ENCODE data around the gene UBL3. TPM values are rescaled to one million over a fixed set of nuclear protein-coding genes. Genes with fewer than 3 reads are reported as not detected.

Gene UBL3
- polyA plus RNA-seq, 1 donor (not counting 4 experiments of a cell fraction or from before 2014, with no cell fraction given): 10.5 TPM

DNA sequence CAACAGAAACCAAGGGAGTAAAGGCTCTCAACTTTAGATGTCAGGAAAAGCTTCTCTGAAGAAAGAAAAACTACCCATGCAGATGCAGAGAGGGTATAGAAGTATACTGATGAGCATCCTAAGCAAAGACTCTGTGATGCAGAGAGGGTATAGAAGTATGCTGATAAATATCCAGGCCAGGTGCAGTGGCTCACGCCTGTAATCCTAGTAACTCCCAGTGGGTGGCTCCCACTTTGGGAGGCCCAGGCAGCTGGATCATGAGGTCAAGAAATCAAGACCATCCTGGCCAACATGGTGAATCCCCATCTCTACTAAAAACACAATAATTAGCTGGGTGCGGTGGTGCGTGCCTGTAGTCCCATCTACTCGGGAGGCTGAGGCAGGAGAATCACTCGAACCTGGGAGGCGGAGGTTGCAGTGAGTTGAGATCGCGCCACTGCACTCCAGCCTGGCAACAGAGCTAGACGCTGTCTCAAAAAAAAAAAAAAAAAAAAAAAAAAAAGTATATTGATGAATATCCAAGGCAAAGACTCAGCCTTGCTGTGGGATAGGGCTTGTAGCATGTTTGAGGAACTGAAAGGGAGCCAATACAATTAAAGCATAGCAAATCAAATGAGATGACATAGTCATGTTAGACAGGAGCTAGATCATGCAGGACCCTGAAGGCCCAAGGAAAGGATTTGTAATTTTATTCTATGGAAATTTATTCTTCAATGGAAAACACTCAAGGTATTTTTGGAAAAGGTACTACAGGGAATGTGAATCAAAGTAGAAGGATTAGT is 14.9 kb downstream of the UBL3 start:
- Histone ChIP-seq H4K20me1 (ENCODE audit: control insufficient read depth, extremely low read depth, insufficient read depth, low read length) (no peaks in the 10 kb centered on the region), H3K27me3 (ENCODE audit: control insufficient read depth, extremely low read depth, insufficient read depth, low read length) (no peaks in the 10 kb centered on the region), H3K4me1 (ENCODE audit: control insufficient read depth, extremely low read depth, insufficient read depth, low read length) (no peaks in the 10 kb centered on the region), H3K27ac (ENCODE audit: control insufficient read depth, insufficient read depth, low read length) (no peak overlapping the region), H3K4me2 (ENCODE audit: control insufficient read depth, extremely low read depth, insufficient read depth, low read depth, low read length) (no peak overlapping the region), H3K9me3 (ENCODE audit: control insufficient read depth, low read depth, low read length) (no peaks in the 10 kb centered on the region), H3K9me1 (ENCODE audit: control insufficient read depth, extremely low read depth, insufficient read depth, low read length) (no peaks in the 10 kb centered on the region), H3K4me3 (ENCODE audit: control insufficient read depth in 2 of 3, extremely low read depth in 1 of 3, insufficient read depth in 2 of 3, low read depth in 1 of 3, low read length in 3 of 3) (no peak overlapping the region), H3K9ac (ENCODE audit: control insufficient read depth, extremely low read depth, insufficient read depth, low read length) (no peak overlapping the region), H2AFZ (ENCODE audit: control insufficient read depth, low read length) (no peak overlapping the region), H3K36me3 (ENCODE audit: control insufficient read depth in 2 of 2, extremely low read depth in 1 of 2, insufficient read depth in 2 of 2, low read length in 2 of 2) (no peaks in the 10 kb centered on the region), H3K79me2 (ENCODE audit: control insufficient read depth, insufficient read depth, low read length) (peaks cover 26% of the 10 kb centered on the region)
- FAIRE-seq (no peak), DNase-seq (ENCODE audit: low read depth, low spot score) (no peak)
- dilution Hi-C loops (cut with MboI; ENCODE audit: extremely low pct_ligation_motif_present, low sequenced_read_pairs): no loop called here
- TF ChIP-seq CTCF (optimal IDR thresholded peaks at IDR 0.05 in 1 of 3, IDR thresholded peaks at IDR 0.05 in 1 of 3, conservative IDR thresholded peaks at IDR 0.05 in 1 of 3; ENCODE audit: extremely low read depth in 1 of 3, insufficient read depth in 2 of 3, low read length in 3 of 3): no peak
- TF ChIP-seq EZH2 (IDR thresholded peaks at IDR 0.05; ENCODE audit: low read length): no peak

DNA sequence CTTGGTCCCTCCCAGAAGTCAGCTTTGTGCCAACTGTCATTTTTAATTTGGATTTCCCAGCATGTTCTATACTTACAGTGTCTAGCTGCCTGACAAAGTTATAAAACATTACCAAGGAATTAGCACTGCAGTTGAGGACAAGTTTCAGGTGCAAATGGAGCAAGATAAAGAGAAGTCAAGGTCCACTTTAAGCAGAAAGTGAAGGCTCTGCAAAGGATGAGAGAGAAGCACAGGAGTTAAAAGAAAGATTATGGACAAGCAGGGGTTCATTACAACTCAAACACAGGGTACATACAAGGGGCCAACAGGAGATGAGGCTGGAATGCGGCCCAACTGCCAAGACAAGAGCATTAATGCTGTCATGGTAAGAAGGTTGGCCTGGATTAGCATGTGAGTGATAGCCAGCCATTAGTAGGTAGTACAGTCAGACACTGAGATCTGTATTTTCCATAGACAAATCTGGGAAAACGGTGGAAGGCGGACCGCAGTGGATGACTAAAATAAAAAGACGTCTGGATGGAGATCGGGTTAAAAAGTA is 17.6 kb downstream of the UBL3 start:
- no peaks in the 10 kb centered on the region for H4K20me1 ChIP-seq (ENCODE audit: control insufficient read depth, extremely low read depth, insufficient read depth, low read length)
- no peaks in the 10 kb centered on the region for H3K36me3 ChIP-seq (ENCODE audit: control insufficient read depth in 2 of 2, extremely low read depth in 1 of 2, insufficient read depth in 2 of 2, low read length in 2 of 2)
- H3K9ac ChIP-seq (ENCODE audit: control insufficient read depth, extremely low read depth, insufficient read depth, low read length): no peak overlapping the region
- TF ChIP-seq EZH2 (IDR thresholded peaks at IDR 0.05; ENCODE audit: low read length) (no peak), CTCF (optimal IDR thresholded peaks at IDR 0.05 in 1 of 3, IDR thresholded peaks at IDR 0.05 in 1 of 3, conservative IDR thresholded peaks at IDR 0.05 in 1 of 3; ENCODE audit: extremely low read depth in 1 of 3, insufficient read depth in 2 of 3, low read length in 3 of 3) (no peak)
- H2AFZ ChIP-seq (ENCODE audit: control insufficient read depth, low read length): no peak overlapping the region
- no peak overlapping the region for H3K4me2 ChIP-seq (ENCODE audit: control insufficient read depth, extremely low read depth, insufficient read depth, low read depth, low read length)
- H3K4me1 ChIP-seq (ENCODE audit: control insufficient read depth, extremely low read depth, insufficient read depth, low read length): no peaks in the 10 kb centered on the region
- H3K4me3 ChIP-seq (ENCODE audit: control insufficient read depth in 2 of 3, extremely low read depth in 1 of 3, insufficient read depth in 2 of 3, low read depth in 1 of 3, low read length in 3 of 3): no peak overlapping the region
- no peaks in the 10 kb centered on the region for H3K9me1 ChIP-seq (ENCODE audit: control insufficient read depth, extremely low read depth, insufficient read depth, low read length)
- H3K27me3 ChIP-seq (ENCODE audit: control insufficient read depth, extremely low read depth, insufficient read depth, low read length): no peaks in the 10 kb centered on the region
- H3K27ac ChIP-seq (ENCODE audit: control insufficient read depth, insufficient read depth, low read length): no peak overlapping the region
- no peaks in the 10 kb centered on the region for H3K9me3 ChIP-seq (ENCODE audit: control insufficient read depth, low read depth, low read length)
- no peak for FAIRE-seq
- dilution Hi-C loops (cut with MboI; ENCODE audit: extremely low pct_ligation_motif_present, low sequenced_read_pairs): no loop called here
- no peak for DNase-seq (ENCODE audit: low read depth, low spot score)
- peaks cover 21% of the 10 kb centered on the region for H3K79me2 ChIP-seq (ENCODE audit: control insufficient read depth, insufficient read depth, low read length)
